ENCODE results near the gene CILP. TPM values are rescaled to one million over a fixed set of nuclear protein-coding genes. Genes with fewer than 3 reads are reported as not detected.

Gene CILP
- total RNA-seq, 1 donor from 2014 or later, result 0.12 TPM

- no peak overlapping the region for H3K4me3 Mint-ChIP-seq
- no peak for DNase-seq (ENCODE audit: low read depth, low spot score)
- TF ChIP-seq CTCF (conservative IDR thresholded peaks at IDR 0.05), result no peak
- H3K9me3 Mint-ChIP-seq, result no peaks in the 10 kb centered on the region
- H3K27me3 Mint-ChIP-seq (ENCODE audit: low read depth), result no peaks in the 10 kb centered on the region
- no peaks in the 10 kb centered on the region for H3K4me1 Mint-ChIP-seq
- H3K36me3 Mint-ChIP-seq (ENCODE audit: low read depth), result no peaks in the 10 kb centered on the region
- no peak overlapping the region for H3K27ac Mint-ChIP-seq (ENCODE audit: unreplicated experiment)
Measured at GRCh38 chr15:65206750-65207149, 4.5 kb downstream of the CILP start.

GRCh38 chr15:65204931-65205660 lies 6.2 kb downstream of the CILP start:
- H3K4me3 Mint-ChIP-seq, result no peak overlapping the region

GRCh38 chr15:65204236-65204930 lies 6.9 kb downstream of the CILP start:
- Mint-ChIP-seq H3K4me3 (no peak overlapping the region), H3K36me3 (ENCODE audit: low read depth) (no peaks in the 10 kb centered on the region), H3K27ac (ENCODE audit: unreplicated experiment) (no peak overlapping the region), H3K9me3 (no peaks in the 10 kb centered on the region), H3K4me1 (no peaks in the 10 kb centered on the region), H3K27me3 (ENCODE audit: low read depth) (no peaks in the 10 kb centered on the region)
- TF ChIP-seq CTCF (conservative IDR thresholded peaks at IDR 0.05), result no peak
- DNase-seq (ENCODE audit: low read depth, low spot score), result no peak

More at GRCh38 chr15:65204931-65205660, 6.2 kb downstream of the CILP start:
- DNase-seq (ENCODE audit: low read depth, low spot score), result no peak
- no peaks in the 10 kb centered on the region for H3K36me3 Mint-ChIP-seq (ENCODE audit: low read depth)
- H3K4me1 Mint-ChIP-seq, result no peaks in the 10 kb centered on the region
- H3K27me3 Mint-ChIP-seq (ENCODE audit: low read depth), result no peaks in the 10 kb centered on the region
- no peak for TF ChIP-seq CTCF (conservative IDR thresholded peaks at IDR 0.05)
- H3K9me3 Mint-ChIP-seq, result no peaks in the 10 kb centered on the region
- H3K27ac Mint-ChIP-seq (ENCODE audit: unreplicated experiment), result peak overlapping the region; percentile 78

GRCh38 chr15:65201918-65202317 lies 9.4 kb downstream of the CILP start:
- H3K27ac Mint-ChIP-seq (ENCODE audit: unreplicated experiment), result no peak overlapping the region
- no peak for TF ChIP-seq CTCF (conservative IDR thresholded peaks at IDR 0.05)
- H3K36me3 Mint-ChIP-seq (ENCODE audit: low read depth), result no peaks in the 10 kb centered on the region
- no peaks in the 10 kb centered on the region for H3K9me3 Mint-ChIP-seq
- no peaks in the 10 kb centered on the region for H3K4me1 Mint-ChIP-seq
- H3K27me3 Mint-ChIP-seq (ENCODE audit: low read depth), result no peaks in the 10 kb centered on the region
- DNase-seq (ENCODE audit: low read depth, low spot score), result no peak
- no peak overlapping the region for H3K4me3 Mint-ChIP-seq

- no peak for TF ChIP-seq CTCF (conservative IDR thresholded peaks at IDR 0.05)
- Mint-ChIP-seq H3K27ac (ENCODE audit: unreplicated experiment) (no peak overlapping the region), H3K27me3 (ENCODE audit: low read depth) (no peaks in the 10 kb centered on the region), H3K4me1 (no peaks in the 10 kb centered on the region), H3K36me3 (ENCODE audit: low read depth) (no peaks in the 10 kb centered on the region), H3K9me3 (no peaks in the 10 kb centered on the region), H3K4me3 (no peak overlapping the region)
- DNase-seq (ENCODE audit: low read depth, low spot score), result no peak
Measured at GRCh38 chr15:65198571-65198970, 12.7 kb downstream of the CILP start.
